Natural killer cell (primary cell): Measurements from ENCODE around the gene ITGB1BP2. TPM values are rescaled to one million over a fixed set of nuclear protein-coding genes. Genes with fewer than 3 reads are reported as not detected.
"Not testable (repeated sequence)": the region's sequence is repeated elsewhere in the genome, so short reads cannot be mapped to it uniquely, and the experiment has no call there.

Experiments used
- ATAC-seq, 3 donors: fragments of 150-1000 bp in 2 of 3; fragments of 200-7000 bp in 1 of 3; cut with Tn5 transposase; 1 replicate in 1 of 3; 2 replicates in 2 of 3; pipeline ENCODE4 v1.10.0; 2021; ENCODE audit warnings: mild to moderate bottlenecking in 2 of 3, moderate library complexity in 2 of 3
- DNase-seq, 2 donors: peaks; one replicate each; pipeline versions ENCODE4 v3.0.0 to v3.0.0-alpha.2; 2013 to 2021; ENCODE audit warnings: mixed read lengths in 1 of 2
- H3K27ac ChIP-seq: one replicate; pipeline ENCODE4 v1.5.1; 2013; ENCODE audit warnings: mild to moderate bottlenecking, low read length
- H3K27me3 ChIP-seq: one replicate; pipeline ENCODE4 v1.6.1; 2013; ENCODE audit warnings: low read length; ENCODE audit not compliant: control insufficient read depth, insufficient read depth
- H3K36me3 ChIP-seq: one replicate; pipeline ENCODE4 v1.6.1; 2013; ENCODE audit warnings: low read length; ENCODE audit not compliant: control insufficient read depth, insufficient read depth
- H3K4me1 ChIP-seq: one replicate; pipeline ENCODE4 v1.6.1; 2013; ENCODE audit warnings: low read length; ENCODE audit not compliant: control insufficient read depth, insufficient read depth
- H3K4me3 ChIP-seq: one replicate; pipeline ENCODE4 v1.5.1; 2013; ENCODE audit warnings: low read length
- H3K9me3 ChIP-seq: one replicate; pipeline ENCODE4 v1.6.1; 2013; ENCODE audit warnings: low read length; ENCODE audit not compliant: control insufficient read depth, insufficient read depth
- H3K27ac Mint-ChIP-seq, 2 donors: one replicate each; pipeline ENCODE4 v1.8.0; 2022; ENCODE audit warnings: mild to moderate bottlenecking in 2 of 2, mixed read lengths in 2 of 2, moderate library complexity in 1 of 2
- H3K27me3 Mint-ChIP-seq, 2 donors: one replicate each; pipeline ENCODE4 v1.8.0; 2022; ENCODE audit warnings: low read depth in 2 of 2, mixed read lengths in 2 of 2
- H3K36me3 Mint-ChIP-seq: one replicate; pipeline ENCODE4 v1.8.0; 2022; ENCODE audit warnings: mixed read lengths
- H3K4me1 Mint-ChIP-seq, 2 donors: one replicate each; pipeline ENCODE4 v1.8.0; 2022; ENCODE audit warnings: mixed read lengths in 2 of 2
- H3K4me3 Mint-ChIP-seq: one replicate; pipeline ENCODE4 v1.8.0; 2022; ENCODE audit warnings: mild to moderate bottlenecking, moderate library complexity, mixed read lengths
- H3K9me3 Mint-ChIP-seq, 2 donors: one replicate each; pipeline ENCODE4 v1.8.0; 2022; ENCODE audit warnings: mixed read lengths in 2 of 2
- CTCF ChIP-seq: fragments of 200-600 bp; IDR thresholded peaks from one replicate; pipeline ENCODE4 v1.8.0; 2022; ENCODE audit warnings: antibody characterized with exemption
- WGBS: methylation state at CpG from one replicate; pipeline ENCODE4 v1.1.7; 2013; ENCODE audit warnings: missing lambda C conversion rate; ENCODE audit not compliant: insufficient coverage; 5-methylcytosine and 5-hydroxymethylcytosine counted together
- intact Hi-C: fragments of 100-400 bp; cut with micrococcal nuclease; formaldehyde crosslinking; loops from one replicate; pipeline ENCODE4 v1.14.2; 2022
- total RNA-seq, 4 donors: library from RNA; stranded (reverse); fragments of 120-200 nt in 1 of 4; gene quantifications; one replicate each; pipeline versions ENCODE4 v1.2.3 to v1.2.4, GENCODE V29; 2013 to 2022

The ITGB1BP2 gene
- total RNA-seq, 3 donors from 2014 or later (not counting 1 experiment from before 2014, with no cell fraction given), result 2.2 to 3.0 (median 2.4) TPM

- Histone ChIP-seq H3K27me3 (no peaks in the 10 kb centered on the region), H3K4me3 (peak within 1 kb of the TSS; percentile 92), H3K27ac (peak within 1 kb of the TSS; percentile 90), H3K9me3 (no peaks in the 10 kb centered on the region), H3K36me3 (peaks cover 5% of the 10 kb centered on the region), H3K4me1 (peaks cover 21% of the 10 kb centered on the region)
- intact Hi-C loops, result loop anchor here (1.0 to 10.0 kb wide), 3 partner anchors 29 to 1050 kb away; partner anchors contain the start of genes CITED1, NONO and TAF1
- H3K36me3 Mint-ChIP-seq, result no peaks in the 10 kb centered on the region
- WGBS, result 0% methylated on average over 39 of the region's 54 CpGs
- H3K27ac Mint-ChIP-seq, result peak within 1 kb of the TSS; percentile 78 to 92
- TF ChIP-seq CTCF, result no peak
- H3K27me3 Mint-ChIP-seq, result no peaks in the 10 kb centered on the region
- ATAC-seq, result peak; percentile 84 to 94 (median 90)
- H3K9me3 Mint-ChIP-seq, result no peaks in the 10 kb centered on the region
- peak within 1 kb of the TSS; percentile 88 for H3K4me3 Mint-ChIP-seq
- H3K4me1 Mint-ChIP-seq, result peaks cover 12 to 22% of the 10 kb centered on the region in 2 donors
- peak; percentile 70 to 85 for DNase-seq
Observed at GRCh38 chrX:71254092-71254963, 47.2 kb upstream of the ITGB1BP2 start, which contains the start of gene ZMYM3. Gene ZMYM3, minus strand, starts transcription at chrX:71254140. Its CDS starts 885 bp downstream, at chrX:71253255.

- H3K9me3 ChIP-seq, result no peaks in the 10 kb centered on the region
- peak overlapping the region; percentile 78 to 92 for H3K27ac Mint-ChIP-seq
- H3K4me1 ChIP-seq, result peaks cover 21% of the 10 kb centered on the region
- no peaks in the 10 kb centered on the region for H3K27me3 Mint-ChIP-seq
- no peak overlapping the region for H3K4me3 ChIP-seq
- no peaks in the 10 kb centered on the region for H3K9me3 Mint-ChIP-seq
- H3K4me3 Mint-ChIP-seq, result peak overlapping the region; percentile 88
- intact Hi-C loops, result loop anchor here (10.0 kb wide), 1 partner anchor 1049 kb away; the partner anchor contains the start of gene CITED1
- 91% methylated on average over 6 of the region's 6 CpGs for WGBS
- no peaks in the 10 kb centered on the region for H3K36me3 ChIP-seq
- no peaks in the 10 kb centered on the region for H3K36me3 Mint-ChIP-seq
- peaks cover 12 to 22% of the 10 kb centered on the region in 2 donors for H3K4me1 Mint-ChIP-seq
- no peak for TF ChIP-seq CTCF
- ATAC-seq (no peak), DNase-seq (no peak)
- H3K27me3 ChIP-seq, result no peaks in the 10 kb centered on the region
- H3K27ac ChIP-seq, result no peak overlapping the region
Observed at GRCh38 chrX:71256051-71256450, 45.5 kb upstream of the ITGB1BP2 start.

GRCh38 chrX:71256856-71257255, 44.7 kb upstream of the ITGB1BP2 start:
- no peak for DNase-seq
- H3K27ac ChIP-seq, result no peak overlapping the region
- Mint-ChIP-seq H3K27ac (no peak overlapping the region), H3K27me3 (no peaks in the 10 kb centered on the region), H3K36me3 (no peaks in the 10 kb centered on the region), H3K9me3 (no peaks in the 10 kb centered on the region), H3K4me1 (peaks cover 12 to 22% of the 10 kb centered on the region in 2 donors), H3K4me3 (no peak overlapping the region)
- peaks cover 19% of the 10 kb centered on the region for H3K4me1 ChIP-seq
- no peaks in the 10 kb centered on the region for H3K9me3 ChIP-seq
- no peak for TF ChIP-seq CTCF
- no peaks in the 10 kb centered on the region for H3K27me3 ChIP-seq
- intact Hi-C loops, result loop anchor here (10.0 kb wide), 1 partner anchor 1048 kb away; the partner anchor contains the start of gene CITED1
- ATAC-seq, result no peak
- H3K4me3 ChIP-seq, result no peak overlapping the region
- no CpG with 5 or more reads among the region's 4 CpGs for WGBS
- H3K36me3 ChIP-seq, result no peaks in the 10 kb centered on the region

- H3K27me3 ChIP-seq, H3K4me3 ChIP-seq, H3K4me1 ChIP-seq, H3K4me3 Mint-ChIP-seq, DNase-seq, H3K9me3 ChIP-seq, intact Hi-C loops, ATAC-seq, H3K27ac Mint-ChIP-seq, H3K36me3 ChIP-seq, H3K27ac ChIP-seq, H3K27me3 Mint-ChIP-seq, H3K9me3 Mint-ChIP-seq, H3K4me1 Mint-ChIP-seq, H3K36me3 Mint-ChIP-seq: not testable (repeated sequence)
Observed at GRCh38 chrX:71268624-71269023, 32.9 kb upstream of the ITGB1BP2 start.
